ENCODE results near the gene TAL2.

Gene TAL2

GRCh38 chr9:105706156-105706555, 43.9 kb downstream of the TAL2 start:
- DNase-seq (ENCODE audit: low read depth, low spot score) = no peak

DNA sequence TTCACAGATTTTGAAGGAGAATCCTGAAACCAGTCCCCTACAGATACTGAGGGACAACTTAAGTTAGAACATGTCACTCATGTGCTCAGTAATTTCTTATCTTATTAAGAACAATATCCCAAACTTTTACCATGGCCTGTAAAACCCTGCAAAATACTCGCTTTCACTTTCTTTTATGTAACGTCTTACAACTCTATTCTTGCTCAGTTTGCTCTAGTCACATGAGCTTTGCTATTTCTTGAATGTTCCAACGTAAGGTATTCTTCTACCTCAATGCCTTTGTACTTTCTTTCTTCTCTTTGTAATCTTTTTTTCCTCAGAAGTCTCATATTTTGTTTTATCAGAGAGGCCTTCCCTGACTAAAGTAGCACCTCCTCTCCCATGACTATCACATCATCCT, 46.1 kb downstream of the TAL2 start:
- DNase-seq (ENCODE audit: low read depth, low spot score) = no peak

DNA sequence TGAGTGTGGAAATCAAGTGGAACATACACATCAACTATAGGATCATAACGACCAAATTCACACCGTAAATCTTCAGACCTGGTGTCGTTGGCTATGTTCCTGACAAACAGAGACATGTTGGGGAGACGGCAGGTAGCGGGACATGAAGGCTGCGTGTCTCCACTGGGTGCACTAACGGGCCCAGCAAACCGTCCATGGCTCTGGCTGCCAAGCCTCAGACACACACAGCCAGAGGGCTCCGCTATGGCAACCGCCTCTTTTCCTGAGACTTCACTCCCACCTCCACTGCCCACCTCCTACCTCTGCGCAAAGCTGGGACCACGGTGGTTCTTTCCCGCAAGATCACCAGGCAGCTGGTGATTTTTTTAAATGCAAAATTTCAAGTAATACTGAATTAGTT, 48.4 kb downstream of the TAL2 start:
- no peak for DNase-seq (ENCODE audit: low read depth, low spot score)

- no peak for DNase-seq (ENCODE audit: low read depth, low spot score)
These were observed 49.6 kb downstream of the TAL2 start for GRCh38 chr9:105711867-105712266.

- DNase-seq (ENCODE audit: low read depth, low spot score) = no peak
These were observed 50.0 kb downstream of the TAL2 start for GRCh38 chr9:105712297-105712696.
